Measurements from ENCODE around the gene RIPK3.
A peak's percentile ranks its signal among the peaks of the same experiment; 100 is the strongest.

Gene RIPK3

DNA sequence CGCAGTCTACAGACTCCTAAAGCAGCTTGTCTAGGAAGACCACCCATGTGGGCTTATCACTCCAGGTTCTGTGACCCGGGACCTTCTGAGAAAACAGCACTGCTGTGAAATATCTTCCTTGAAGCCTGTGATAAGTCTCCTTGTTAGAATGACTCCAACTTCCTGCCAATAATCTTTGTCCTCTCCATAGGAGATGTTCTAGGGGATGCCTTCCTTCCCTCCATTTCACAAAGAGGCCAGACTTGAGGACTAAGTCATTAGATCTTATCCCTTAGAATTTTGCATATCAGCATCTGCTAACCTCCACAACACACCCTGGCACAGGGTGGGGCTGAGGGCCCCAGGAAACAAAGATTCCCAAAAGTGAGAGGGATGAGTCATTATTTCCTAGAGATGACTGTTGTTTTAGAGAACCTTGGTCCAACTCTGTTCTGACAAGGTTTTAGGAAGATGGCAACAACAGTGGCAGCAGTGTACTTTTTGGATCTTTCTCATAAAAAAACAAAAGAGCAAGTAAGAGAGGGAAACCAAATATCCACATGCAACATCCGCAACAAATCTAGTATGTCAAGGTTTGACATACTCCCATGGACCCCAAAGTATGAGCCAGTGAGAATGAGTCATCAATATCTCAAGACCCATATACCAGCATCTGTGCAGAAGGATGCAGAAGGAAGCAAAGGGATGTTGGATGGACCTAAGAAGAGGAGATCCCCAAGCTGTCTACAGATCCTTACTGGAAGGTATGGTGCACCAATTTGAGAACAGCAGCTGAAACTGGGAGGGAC, 22.5 kb downstream of the RIPK3 start:
- no peak for DNase-seq

DNA sequence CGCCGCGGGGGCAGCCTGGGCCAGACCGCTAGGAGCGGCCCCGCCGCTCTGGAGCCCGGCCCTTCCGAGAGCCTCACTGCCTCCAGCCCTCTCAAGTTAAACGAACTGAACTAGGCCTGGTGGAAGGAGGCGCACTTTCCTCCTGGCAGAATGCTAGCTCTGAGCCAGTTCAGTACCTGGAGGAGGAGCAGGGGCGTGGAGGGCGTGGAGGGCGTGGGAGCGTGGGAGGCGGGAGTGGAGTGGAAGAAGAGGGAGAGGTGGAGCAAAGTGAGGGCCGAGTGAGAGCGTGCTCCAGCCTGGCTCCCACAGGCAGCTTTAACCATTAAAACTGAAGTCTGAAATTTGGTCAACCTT, 23.2 kb downstream of the RIPK3 start:
- DNase-seq: no peak

DNA sequence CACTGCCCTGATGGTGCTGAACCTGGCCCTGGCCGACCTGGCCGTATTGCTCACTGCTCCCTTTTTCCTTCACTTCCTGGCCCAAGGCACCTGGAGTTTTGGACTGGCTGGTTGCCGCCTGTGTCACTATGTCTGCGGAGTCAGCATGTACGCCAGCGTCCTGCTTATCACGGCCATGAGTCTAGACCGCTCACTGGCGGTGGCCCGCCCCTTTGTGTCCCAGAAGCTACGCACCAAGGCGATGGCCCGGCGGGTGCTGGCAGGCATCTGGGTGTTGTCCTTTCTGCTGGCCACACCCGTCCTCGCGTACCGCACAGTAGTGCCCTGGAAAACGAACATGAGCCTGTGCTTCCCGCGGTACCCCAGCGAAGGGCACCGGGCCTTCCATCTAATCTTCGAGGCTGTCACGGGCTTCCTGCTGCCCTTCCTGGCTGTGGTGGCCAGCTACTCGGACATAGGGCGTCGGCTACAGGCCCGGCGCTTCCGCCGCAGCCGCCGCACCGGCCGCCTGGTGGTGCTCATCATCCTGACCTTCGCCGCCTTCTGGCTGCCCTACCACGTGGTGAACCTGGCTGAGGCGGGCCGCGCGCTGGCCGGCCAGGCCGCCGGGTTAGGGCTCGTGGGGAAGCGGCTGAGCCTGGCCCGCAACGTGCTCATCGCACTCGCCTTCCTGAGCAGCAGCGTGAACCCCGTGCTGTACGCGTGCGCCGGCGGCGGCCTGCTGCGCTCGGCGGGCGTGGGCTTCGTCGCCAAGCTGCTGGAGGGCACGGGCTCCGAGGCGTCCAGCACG, 23.8 kb downstream of the RIPK3 start:
- DNase-seq: no peak

DNA sequence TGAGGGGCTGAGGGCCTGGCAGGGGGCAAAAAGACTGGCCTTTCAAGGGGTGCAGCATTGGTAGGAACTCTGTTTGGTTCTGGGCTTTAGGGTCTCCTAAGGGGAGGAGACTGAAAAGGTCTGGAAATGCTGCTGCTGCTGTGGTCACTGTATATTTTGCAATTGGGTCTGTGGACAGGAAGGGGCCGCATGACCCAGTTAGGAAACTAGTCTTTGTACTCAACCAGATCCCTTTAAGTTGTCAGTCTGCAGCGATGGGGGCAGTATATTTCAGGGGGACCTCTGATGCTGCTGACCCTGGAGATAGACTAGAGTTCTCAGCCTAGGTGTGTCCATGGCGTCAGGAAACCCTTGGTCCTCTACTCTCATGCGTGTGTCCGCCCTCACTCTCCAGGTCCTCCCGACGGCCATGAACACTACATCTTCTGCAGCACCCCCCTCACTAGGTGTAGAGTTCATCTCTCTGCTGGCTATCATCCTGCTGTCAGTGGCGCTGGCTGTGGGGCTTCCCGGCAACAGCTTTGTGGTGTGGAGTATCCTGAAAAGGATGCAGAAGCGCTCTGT, 24.5 kb downstream of the RIPK3 start:
- DNase-seq: no peak

DNA sequence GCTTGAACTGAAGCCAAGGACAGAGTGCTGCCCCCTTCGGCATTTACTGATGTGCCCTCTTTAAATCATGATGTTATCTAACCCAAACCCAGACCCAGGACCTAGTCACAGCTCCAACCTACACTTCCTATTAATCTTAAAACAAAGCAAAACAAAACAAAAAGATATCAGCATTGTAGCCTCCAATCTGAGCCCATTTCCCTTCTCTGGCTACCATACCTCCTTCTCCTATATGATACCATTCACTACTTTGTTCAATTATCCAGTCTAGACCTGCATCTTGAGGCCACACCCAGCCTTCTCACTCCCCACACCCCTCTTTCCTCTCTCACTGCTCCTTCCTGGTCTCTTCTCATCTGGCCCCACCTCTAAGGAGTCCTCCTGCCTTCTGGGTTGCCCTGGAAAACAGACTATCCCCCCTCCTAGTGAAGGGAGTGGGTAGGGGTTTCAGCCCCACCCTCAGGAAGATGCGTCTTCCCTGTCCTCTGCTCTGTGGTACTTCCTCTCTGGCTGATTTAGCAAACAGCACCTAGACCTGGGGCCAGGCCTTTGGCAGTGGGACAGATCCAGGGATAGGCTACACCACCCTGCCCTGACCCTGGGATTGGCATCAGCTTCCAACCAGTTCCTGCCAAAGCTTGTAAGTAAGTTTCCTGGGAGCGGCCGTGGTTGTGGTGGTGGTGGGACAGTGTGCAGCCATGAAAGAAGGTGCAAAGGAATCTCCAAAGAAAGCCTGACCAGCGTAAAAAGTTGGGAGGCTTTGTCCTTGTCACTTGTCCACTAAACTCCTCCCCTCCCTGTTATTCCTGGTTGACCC, 25.2 kb downstream of the RIPK3 start:
- no peak for DNase-seq

DNA sequence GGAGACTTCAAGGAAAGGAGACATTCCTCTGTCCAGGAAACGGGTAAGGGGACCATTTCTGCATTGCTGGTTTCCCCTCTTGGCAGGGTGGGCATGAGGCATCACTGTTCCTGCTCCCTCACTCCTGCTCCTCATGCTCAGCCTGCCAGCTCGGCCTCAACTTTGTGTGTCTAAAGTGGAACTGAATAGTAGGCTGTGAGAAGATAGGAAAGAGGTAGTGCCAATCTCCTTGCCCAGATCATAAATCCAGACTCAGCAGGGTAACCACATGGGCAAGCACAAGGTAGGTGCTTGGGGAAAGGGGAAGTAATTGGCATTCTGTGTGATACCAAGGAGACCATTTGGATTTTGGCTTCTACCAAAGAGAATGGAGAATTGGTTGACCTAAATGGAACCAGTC, 25.9 kb downstream of the RIPK3 start:
- no peak for DNase-seq

DNA sequence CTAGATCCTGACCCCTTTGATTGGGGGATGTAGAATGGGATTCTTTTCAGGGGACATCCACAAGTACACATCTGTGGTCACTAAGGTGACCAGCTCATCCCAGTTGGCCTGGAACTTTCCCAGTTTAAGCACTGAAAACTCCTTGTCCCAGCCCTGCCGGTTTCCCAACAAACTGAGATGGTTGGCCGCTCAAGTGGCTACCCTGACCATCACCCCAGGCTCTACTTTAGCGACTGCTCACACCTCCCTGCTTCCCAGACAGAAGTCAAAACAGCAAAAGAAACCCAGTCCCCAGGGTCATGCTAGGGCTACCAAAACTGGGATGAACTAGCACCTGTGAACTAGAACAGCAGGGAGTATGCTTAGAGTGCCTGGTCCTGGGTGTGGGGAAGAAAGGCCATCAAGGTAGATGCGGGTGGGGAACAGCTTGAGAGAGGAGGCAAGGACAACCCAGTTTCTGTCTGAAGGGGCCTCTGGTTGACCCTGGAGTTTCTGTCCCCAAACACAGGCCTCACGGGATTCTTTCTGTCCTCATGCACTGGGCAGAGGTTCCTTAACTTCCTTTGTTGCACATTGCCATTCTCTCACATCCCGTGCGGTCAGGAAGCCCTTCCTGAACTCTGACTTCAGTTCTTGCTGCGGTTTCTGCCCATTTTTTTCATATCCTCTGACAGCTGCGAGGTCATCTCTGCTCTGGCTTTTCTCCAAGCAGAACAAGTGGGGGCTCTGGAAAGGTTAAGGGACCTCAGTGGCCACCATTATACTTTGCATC, 26.9 kb downstream of the RIPK3 start:
- DNase-seq: no peak

DNA sequence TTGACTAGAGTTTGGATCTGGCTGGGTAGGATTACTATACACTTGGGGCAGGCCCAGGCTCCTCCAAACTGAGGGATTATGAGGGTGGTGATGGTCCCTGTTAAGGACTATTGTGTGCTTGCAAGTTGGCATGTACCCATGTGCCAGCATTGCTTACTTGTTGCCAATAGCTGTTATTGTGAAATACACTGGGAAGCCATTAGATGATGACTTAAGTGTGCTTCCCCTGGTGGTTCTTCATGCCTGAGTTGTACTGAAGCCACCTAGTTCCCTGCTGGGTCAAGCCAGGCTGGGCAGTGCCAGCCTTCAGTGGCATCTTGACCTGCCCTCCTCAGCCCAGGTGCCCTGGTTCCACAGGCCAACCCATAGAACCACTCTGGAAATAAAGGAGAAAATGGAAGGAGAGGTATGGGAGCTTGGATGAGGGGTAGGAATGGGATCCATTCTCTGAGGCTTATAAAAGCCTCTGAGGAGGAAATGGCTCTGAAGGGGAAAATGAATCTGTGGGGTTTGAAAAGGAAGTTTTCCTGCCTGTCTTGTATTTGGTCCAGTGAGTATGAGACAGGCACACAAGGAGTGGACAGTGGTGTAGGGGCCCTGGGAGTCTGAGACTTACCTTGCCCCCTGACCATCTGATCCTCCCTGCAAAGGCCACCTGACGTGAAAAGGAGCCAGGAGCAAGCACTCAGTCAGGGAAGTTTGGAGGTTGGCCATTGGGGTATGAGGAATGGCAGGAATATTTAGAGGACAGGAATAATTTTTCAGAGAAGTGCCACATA, 27.8 kb downstream of the RIPK3 start:
- DNase-seq: no peak

DNA sequence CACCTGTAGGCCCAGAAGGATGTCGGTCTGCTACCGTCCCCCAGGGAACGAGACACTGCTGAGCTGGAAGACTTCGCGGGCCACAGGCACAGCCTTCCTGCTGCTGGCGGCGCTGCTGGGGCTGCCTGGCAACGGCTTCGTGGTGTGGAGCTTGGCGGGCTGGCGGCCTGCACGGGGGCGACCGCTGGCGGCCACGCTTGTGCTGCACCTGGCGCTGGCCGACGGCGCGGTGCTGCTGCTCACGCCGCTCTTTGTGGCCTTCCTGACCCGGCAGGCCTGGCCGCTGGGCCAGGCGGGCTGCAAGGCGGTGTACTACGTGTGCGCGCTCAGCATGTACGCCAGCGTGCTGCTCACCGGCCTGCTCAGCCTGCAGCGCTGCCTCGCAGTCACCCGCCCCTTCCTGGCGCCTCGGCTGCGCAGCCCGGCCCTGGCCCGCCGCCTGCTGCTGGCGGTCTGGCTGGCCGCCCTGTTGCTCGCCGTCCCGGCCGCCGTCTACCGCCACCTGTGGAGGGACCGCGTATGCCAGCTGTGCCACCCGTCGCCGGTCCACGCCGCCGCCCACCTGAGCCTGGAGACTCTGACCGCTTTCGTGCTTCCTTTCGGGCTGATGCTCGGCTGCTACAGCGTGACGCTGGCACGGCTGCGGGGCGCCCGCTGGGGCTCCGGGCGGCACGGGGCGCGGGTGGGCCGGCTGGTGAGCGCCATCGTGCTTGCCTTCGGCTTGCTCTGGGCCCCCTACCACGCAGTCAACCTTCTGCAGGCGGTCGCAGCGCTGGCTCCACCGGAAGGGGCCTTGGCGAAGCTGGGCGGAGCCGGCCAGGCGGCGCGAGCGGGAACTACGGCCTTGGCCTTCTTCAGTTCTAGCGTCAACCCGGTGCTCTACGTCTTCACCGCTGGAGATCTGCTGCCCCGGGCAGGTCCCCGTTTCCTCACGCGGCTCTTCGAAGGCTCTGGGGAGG, 28.9 kb downstream of the RIPK3 start, which contains the start of gene LTB4R:
LTB4R (plus strand) TSS at position 857 of the 959 bp plus-strand sequence. CDS start 4,150 bp downstream, outside the sequence.
- no peak for DNase-seq

DNA sequence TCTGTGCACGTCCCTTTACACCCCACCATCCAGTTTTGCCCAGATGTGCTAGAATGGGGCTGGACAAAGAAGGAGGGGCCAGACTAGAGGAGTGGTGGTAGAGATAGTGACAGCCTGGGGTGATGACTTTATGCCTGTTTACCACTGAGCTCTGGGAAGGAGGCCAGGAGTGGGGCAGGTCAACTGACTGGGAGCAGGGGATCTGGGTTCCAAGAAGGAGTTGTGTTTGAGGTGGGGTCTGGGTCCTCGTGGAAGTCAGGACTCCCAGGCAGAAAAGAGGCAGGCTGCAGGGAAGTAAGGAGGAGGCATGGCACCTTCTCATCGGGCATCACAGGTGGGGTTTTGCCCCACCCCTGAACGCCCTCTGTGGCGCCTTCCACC, 29.5 kb downstream of the RIPK3 start:
- no peak for DNase-seq

DNA sequence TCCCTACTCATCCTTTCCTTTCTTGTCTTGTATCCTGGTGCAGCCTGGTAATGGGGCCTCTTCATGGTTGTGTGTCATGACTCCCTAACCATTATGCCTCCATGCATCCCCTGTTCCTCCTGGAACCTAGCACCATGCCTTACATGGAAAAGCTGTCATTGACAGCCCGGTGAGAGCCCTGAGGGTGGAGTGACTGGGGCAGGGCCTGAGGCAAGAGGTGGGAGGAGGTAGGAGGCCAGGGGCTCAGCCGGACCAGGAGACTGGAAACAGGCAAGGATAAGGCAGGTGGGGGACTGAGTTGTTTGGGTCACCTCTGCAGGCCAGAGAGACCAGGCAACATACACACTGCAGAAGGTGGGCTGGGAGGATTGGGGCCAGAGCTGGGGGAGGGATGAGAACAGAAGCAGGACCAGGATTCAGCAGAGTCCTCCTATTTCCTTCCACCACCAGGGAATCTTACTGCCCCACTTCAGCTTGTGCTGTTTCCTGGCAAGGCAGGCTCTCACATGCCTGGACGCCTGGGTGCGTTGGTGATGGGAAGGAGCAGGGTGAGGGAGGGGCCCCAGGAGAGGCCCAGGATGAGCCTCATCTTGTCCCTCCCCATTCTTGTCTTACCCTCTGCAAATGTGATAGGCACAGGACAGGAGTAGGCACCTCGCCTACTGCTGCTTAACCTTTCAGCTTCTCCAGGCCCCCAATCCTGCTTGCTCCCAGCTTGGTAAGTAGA, 30.1 kb downstream of the RIPK3 start, which contains the start of gene LTB4R2:
LTB4R2 (plus strand) TSS at position 603 of the 727 bp plus-strand sequence. CDS start 525 bp downstream, outside the sequence.
- no peak for DNase-seq

DNA sequence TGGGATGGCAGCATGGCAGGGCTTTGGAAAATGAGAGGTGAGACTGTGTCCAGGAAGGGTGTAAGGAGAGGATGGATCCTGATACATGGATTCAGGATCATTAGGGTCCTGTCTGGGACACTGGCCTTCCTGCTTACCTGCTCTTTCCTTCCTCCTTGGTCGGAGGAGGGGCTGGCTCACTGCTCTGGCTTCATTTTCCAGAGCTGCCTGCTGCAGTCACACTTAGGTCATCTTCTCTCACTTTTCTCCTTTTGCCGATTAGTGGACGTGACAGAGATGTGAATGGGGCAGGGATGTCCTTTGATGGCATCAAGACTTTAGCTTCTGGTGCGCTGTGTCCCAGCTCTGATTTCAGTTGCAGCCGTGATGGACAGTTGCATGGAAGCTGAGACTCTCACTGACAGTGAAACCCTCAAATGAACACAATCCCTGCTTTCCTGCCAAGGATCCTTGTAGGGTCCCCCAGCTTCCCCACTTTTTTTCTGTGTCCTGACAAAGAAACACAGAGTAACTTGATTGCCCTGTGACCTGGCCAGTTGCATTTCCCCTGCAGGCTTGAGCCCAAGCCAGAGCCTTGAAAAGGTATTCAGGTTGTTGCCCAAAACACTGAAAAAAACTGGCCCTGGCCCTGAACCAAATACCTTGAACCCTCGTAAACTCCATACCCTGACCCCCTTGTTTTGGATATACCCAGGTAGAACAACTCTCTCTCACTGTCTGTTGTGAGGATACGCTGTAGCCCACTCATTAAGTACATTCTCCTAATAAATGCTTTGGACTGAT, 31.3 kb downstream of the RIPK3 start:
- no peak for DNase-seq

DNA sequence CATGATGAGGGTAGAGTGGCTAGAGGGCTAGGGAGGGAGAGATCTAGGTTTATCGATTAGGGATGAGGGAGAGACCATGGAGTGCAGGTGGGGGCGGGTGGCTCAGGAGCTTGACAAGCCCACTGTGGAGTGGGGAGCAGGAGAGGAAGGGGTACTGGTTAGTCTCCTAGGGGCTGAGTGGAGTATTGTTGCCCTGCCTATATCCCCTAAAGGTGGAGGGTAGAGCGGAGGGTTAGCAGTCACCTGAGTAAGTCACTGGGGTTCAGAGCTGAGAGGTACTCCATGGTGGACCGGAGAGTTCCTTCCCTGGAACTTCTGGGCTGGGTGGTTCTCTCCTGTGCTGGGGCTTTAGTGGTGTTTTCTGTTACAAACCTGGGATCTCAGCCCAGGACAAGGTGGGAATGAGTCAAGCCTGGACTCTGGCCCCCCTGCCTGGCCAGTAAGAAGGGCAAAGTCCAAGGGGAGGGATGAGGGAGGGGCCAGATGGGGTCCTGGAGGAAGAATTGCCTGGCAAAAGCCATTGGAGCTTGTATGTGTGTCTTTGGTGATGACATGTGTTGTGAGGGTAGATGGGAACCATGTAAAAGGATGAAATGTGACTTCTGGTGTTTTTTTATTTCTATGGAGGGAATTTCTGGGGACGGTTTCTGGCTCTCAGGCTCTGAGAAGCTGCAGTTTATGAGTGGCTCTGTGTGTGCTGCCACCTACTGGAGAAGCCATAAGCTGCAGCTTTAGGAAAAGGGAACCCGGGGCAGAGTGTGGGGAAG, 32.0 kb downstream of the RIPK3 start, which contains the start of gene CIDEB:
CIDEB (minus strand) TSS at position 403 of the 767 bp plus-strand sequence; CDS start at position 284, 119 bp downstream.
- DNase-seq: peak; percentile 48

DNA sequence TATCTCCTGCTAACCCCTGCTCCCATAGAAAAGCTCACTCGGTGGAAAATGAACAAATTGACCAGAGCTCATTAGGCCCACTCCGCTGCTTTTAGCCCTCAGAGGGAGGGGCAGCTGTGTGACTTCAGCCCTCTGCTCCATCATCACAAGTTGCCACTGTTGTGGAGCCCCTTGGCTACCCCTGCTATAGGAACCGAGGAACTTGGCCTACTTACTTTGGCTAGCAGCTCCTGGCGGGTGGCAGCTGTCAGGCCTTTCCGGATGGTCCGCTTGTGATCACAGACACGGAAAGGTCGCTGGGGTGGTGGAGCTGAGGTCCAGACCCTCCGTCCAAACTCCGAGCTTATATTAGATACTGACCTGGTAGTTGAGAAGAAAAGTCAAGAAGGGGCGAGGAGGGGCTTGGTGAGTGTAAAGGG, 32.6 kb downstream of the RIPK3 start:
- no peak for DNase-seq

DNA sequence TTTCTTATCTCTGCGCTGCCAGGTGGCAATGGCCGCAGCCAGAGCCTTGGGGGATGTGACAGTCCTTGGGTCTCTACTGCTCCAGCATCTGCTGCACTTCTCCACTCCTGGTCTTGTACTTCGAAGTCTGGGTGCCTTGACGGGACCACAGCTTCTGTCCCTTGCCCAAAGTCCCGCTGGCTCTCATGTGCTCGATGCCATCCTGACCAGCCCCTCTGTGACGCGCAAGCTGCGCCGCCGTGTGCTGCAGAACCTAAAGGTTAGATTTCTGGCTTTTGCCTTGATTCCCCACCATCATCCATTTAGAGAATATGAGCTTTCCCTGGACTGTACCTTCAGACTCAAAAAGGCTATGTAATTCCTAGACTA, 35.8 kb downstream of the RIPK3 start:
- DNase-seq: no peak

DNA sequence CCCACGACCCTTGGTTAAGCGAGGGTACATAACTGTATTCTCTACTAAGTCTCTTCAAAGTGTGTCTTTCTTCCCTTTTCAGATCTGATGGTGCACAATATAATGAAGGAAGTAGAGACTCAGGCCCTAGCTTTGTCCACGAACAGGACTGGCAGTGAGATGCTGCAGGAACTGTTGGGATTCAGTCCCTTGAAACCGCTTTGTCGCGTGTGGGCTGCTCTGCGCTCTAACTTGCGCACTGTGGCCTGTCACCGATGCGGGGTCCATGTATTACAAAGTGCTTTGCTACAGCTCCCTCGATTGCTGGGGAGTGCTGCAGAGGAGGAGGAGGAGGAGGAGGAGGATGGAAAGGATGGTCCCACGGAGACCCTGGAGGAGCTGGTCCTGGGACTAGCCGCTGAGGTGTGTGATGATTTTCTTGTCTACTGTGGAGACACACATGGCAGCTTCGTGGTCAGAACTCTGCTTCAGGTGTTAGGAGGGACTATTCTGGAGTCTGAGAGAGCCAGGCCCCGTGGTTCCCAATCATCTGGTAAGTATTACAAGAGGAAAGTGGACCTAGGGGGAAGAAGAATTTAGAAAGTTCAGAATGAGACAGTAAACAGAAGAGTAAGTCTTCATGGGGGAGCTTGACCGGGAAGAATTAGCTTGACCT, 39.3 kb downstream of the RIPK3 start:
- no peak for DNase-seq

Data from NCI-H2171 treated with DMSO at 0.1 percent for 48 hours (cell line).